Skeletal muscle tissue (tissue), 4 donors: Measurements from ENCODE around the gene MED8. TPM values are rescaled to one million over a fixed set of nuclear protein-coding genes. Genes with fewer than 3 reads are reported as not detected.

Experiments
- H3K27ac ChIP-seq: one replicate; pipeline ENCODE4 v1.7.0; 2013; ENCODE audit warnings: mild to moderate bottlenecking, low read depth, low read length, inconsistent platforms
- H3K27me3 ChIP-seq, 3 donors: one replicate each; pipeline ENCODE4 v1.7.0; 2013; ENCODE audit warnings: low read length in 3 of 3; ENCODE audit not compliant: control insufficient read depth in 3 of 3, insufficient read depth in 3 of 3
- H3K36me3 ChIP-seq, 3 donors: one replicate each; pipeline ENCODE4 v1.7.0; 2013; ENCODE audit warnings: low read length in 3 of 3; ENCODE audit not compliant: control insufficient read depth in 3 of 3, insufficient read depth in 3 of 3
- H3K4me1 ChIP-seq, 3 donors: one replicate each; pipeline ENCODE4 v1.7.0; 2013; ENCODE audit warnings: low read length in 3 of 3, mild to moderate bottlenecking in 3 of 3; ENCODE audit not compliant: control insufficient read depth in 3 of 3, insufficient read depth in 3 of 3
- H3K4me3 ChIP-seq, 3 donors: one replicate each; pipeline ENCODE4 v1.7.0; 2013; ENCODE audit warnings: low read length in 3 of 3
- H3K9ac ChIP-seq, 3 donors: one replicate each; pipeline ENCODE4 v1.7.0; 2013; ENCODE audit warnings: low read length in 3 of 3, mild to moderate bottlenecking in 3 of 3, moderate library complexity in 2 of 3, low read depth in 1 of 3
- H3K9me3 ChIP-seq, 3 donors: one replicate each; pipeline ENCODE4 v1.7.0; 2013; ENCODE audit warnings: low read length in 3 of 3; ENCODE audit not compliant: control insufficient read depth in 3 of 3
- total RNA-seq: library from RNA; depleted of rRNA; stranded (reverse); fragments of >200 nt; gene quantifications from one replicate; pipeline ENCODE4 v1.2.3, GENCODE V29; 2014
- donor health status: Osteomylitis.

MED8 gene
- total RNA-seq, 1 donor from 2014 or later = 34.4 TPM

GRCh38 chr1:43388613-43389012 lies 987 bp downstream of the MED8 start:
- Histone ChIP-seq H3K9me3 (no peaks in the 10 kb centered on the region), H3K4me3 (peak overlapping the region; percentile 93 to 97 (median 94)), H3K4me1 (peaks cover 22 to 28% (median 25%) of the 10 kb centered on the region in 3 donors), H3K36me3 (peaks cover 34 to 42% (median 36%) of the 10 kb centered on the region in 3 donors), H3K27ac (peak overlapping the region; percentile 81), H3K9ac (peak overlapping the region; percentile 92 to 97 (median 95)), H3K27me3 (no peaks in the 10 kb centered on the region)

GRCh38 chr1:43387976-43388599 lies 1.5 kb downstream of the MED8 start:
- Histone ChIP-seq H3K36me3 (peaks cover 36 to 47% (median 41%) of the 10 kb centered on the region in 3 donors), H3K4me3 (peak overlapping the region in 2 of 3 donors; percentile 93 to 94), H3K9ac (peak overlapping the region; percentile 23 to 97 (median 95)), H3K4me1 (peaks cover 22 to 28% (median 25%) of the 10 kb centered on the region in 3 donors), H3K9me3 (no peaks in the 10 kb centered on the region), H3K27me3 (no peaks in the 10 kb centered on the region), H3K27ac (no peak overlapping the region)

GRCh38 chr1:43386676-43387075 lies 2.9 kb downstream of the MED8 start:
- Histone ChIP-seq H3K4me3 (no peak overlapping the region), H3K4me1 (peaks cover 22 to 37% (median 25%) of the 10 kb centered on the region in 3 donors), H3K36me3 (peaks cover 45 to 61% (median 55%) of the 10 kb centered on the region in 3 donors), H3K27ac (no peak overlapping the region), H3K9ac (no peak overlapping the region), H3K9me3 (no peaks in the 10 kb centered on the region), H3K27me3 (no peaks in the 10 kb centered on the region)

GRCh38 chr1:43383449-43383848 lies 6.2 kb downstream of the MED8 start:
- Histone ChIP-seq H3K4me1 (peaks cover 7 to 20% (median 10%) of the 10 kb centered on the region in 3 donors), H3K36me3 (peaks cover 48 to 70% (median 65%) of the 10 kb centered on the region in 3 donors), H3K9ac (no peak overlapping the region), H3K27me3 (no peaks in the 10 kb centered on the region), H3K9me3 (no peaks in the 10 kb centered on the region), H3K27ac (no peak overlapping the region), H3K4me3 (no peak overlapping the region)

- no peak overlapping the region for H3K4me3 ChIP-seq
- H3K9me3 ChIP-seq = no peaks in the 10 kb centered on the region
- H3K27ac ChIP-seq = no peak overlapping the region
- H3K4me1 ChIP-seq = peaks cover 0 to 10% (median 3%) of the 10 kb centered on the region in 3 donors
- no peaks in the 10 kb centered on the region for H3K27me3 ChIP-seq
- H3K36me3 ChIP-seq = peaks cover 48 to 70% (median 61%) of the 10 kb centered on the region in 3 donors
- H3K9ac ChIP-seq = no peak overlapping the region
These were observed 7.4 kb downstream of the MED8 start for GRCh38 chr1:43382027-43382779.

- Histone ChIP-seq H3K36me3 (peaks cover 43 to 70% (median 60%) of the 10 kb centered on the region in 3 donors), H3K27me3 (no peaks in the 10 kb centered on the region), H3K4me3 (no peak overlapping the region), H3K9ac (no peak overlapping the region), H3K4me1 (peaks cover 0 to 10% (median 3%) of the 10 kb centered on the region in 3 donors), H3K9me3 (no peaks in the 10 kb centered on the region), H3K27ac (no peak overlapping the region)
These were observed 8.0 kb downstream of the MED8 start for GRCh38 chr1:43381612-43382011.

- no peaks in the 10 kb centered on the region for H3K9me3 ChIP-seq
- H3K4me3 ChIP-seq = no peak overlapping the region
- peaks cover 22 to 51% (median 39%) of the 10 kb centered on the region in 3 donors for H3K36me3 ChIP-seq
- H3K9ac ChIP-seq = no peak overlapping the region
- H3K27me3 ChIP-seq = no peaks in the 10 kb centered on the region
- peaks cover 0 to 10% (median 3%) of the 10 kb centered on the region in 3 donors for H3K4me1 ChIP-seq
- H3K27ac ChIP-seq = no peak overlapping the region
These were observed 10.1 kb downstream of the MED8 start for GRCh38 chr1:43379476-43379875.

GRCh38 chr1:43377831-43378230 lies 11.8 kb downstream of the MED8 start:
- Histone ChIP-seq H3K4me3 (no peak overlapping the region), H3K36me3 (peaks cover 12 to 38% (median 26%) of the 10 kb centered on the region in 3 donors), H3K4me1 (peaks cover 0 to 20% (median 3%) of the 10 kb centered on the region in 3 donors), H3K9me3 (no peaks in the 10 kb centered on the region), H3K27ac (no peak overlapping the region), H3K27me3 (no peaks in the 10 kb centered on the region), H3K9ac (no peak overlapping the region)

- H3K27ac ChIP-seq = no peak overlapping the region
- H3K9ac ChIP-seq = no peak overlapping the region
- H3K27me3 ChIP-seq = no peaks in the 10 kb centered on the region
- peaks cover 3 to 28% (median 20%) of the 10 kb centered on the region in 3 donors for H3K36me3 ChIP-seq
- no peaks in the 10 kb centered on the region for H3K9me3 ChIP-seq
- H3K4me1 ChIP-seq = peaks cover 0 to 12% (median 1%) of the 10 kb centered on the region in 3 donors
- H3K4me3 ChIP-seq = no peak overlapping the region
These were observed 12.8 kb downstream of the MED8 start for GRCh38 chr1:43376723-43377235.
